Body of pancreas (tissue), 4 donors: ENCODE measurements around the gene DAGLB.

Experiments
- CTCF ChIP-seq, 7 experiments: fragments of 450-650 bp in 4 of 7; fragments of 200-600 bp in 3 of 7; sonication (generic) in 3 of 7; IDR thresholded peaks; one replicate each; pipeline ENCODE4 v1.5.1; 2016 to 2019; ENCODE audit warnings: antibody characterized with exemption in 7 of 7
- POLR2A ChIP-seq, 3 donors: fragments of 450-650 bp; IDR thresholded peaks; one replicate each; pipeline ENCODE4 v1.6.1; 2016; ENCODE audit warnings: antibody characterized with exemption in 3 of 3, mild to moderate bottlenecking in 2 of 3

GRCh38 chr7:6475433-6476186 lies 27.9 kb upstream of the DAGLB start:
- TF ChIP-seq CTCF (IDR thresholded peaks at IDR 0.05) (no peak), POLR2A (IDR thresholded peaks at IDR 0.05) (no peak)
